GM18858 (cell line): ENCODE results near the gene ACOX3.
"Not testable (repeated sequence)": the region's sequence is repeated elsewhere in the genome, so short reads cannot be mapped to it uniquely, and the experiment has no call there.

ENCODE experiments used
- ATAC-seq: cut with Tn5 transposase; IDR thresholded peaks from one replicate; pipeline ENCODE4 v1.9.1; 2021; ENCODE audit not compliant: unreplicated experiment

The ACOX3 gene

DNA sequence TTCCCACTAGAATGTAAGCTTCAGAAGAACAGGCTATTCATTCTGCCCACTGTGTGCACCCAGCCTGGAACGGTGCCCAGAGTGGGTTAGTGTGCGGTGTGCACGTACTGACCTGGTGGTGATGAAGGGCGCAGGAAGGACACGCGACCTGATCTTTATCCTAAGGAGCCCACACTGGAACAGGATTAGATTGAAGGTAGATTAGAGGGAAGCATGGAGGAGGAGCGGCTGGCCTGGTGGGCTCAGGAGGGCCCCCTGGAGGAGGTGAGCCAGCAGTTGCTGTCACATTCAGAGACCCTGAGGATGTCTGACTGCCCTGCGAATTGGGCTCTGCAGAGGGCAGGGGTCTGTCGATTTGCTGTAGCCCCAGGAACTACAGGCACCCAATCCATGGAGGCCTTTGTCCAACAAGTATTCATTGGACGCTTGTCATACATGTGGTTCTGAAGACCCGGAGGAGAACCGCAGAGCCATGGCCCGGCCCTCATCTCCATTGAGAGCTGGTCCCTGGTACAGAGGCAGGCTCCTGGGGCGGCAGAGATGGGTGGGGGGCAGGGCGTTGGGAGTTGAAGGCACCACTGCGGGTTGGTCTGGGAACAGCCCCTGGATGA, 97.8 kb downstream of the ACOX3 start:
- ATAC-seq = no peak

DNA sequence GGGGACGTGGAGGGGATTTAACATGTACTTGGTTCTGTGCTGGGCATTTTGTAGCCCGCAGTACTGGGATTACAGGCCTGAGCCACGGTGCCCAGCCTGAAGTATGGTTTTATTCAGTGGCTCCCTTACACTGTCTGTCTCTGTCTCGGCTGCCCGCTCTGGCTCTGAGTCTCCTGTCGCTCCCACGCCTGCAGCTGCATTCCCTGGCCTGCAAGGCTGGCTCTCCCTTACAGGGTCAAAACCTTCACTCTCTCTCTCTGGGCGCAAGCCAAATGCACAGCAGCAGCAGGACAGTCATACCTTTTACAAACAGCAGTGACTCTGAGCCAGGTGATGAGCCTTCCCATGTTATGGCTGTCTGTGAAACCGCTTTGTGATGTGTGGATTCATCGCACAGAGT, 98.8 kb downstream of the ACOX3 start:
- ATAC-seq = no peak

DNA sequence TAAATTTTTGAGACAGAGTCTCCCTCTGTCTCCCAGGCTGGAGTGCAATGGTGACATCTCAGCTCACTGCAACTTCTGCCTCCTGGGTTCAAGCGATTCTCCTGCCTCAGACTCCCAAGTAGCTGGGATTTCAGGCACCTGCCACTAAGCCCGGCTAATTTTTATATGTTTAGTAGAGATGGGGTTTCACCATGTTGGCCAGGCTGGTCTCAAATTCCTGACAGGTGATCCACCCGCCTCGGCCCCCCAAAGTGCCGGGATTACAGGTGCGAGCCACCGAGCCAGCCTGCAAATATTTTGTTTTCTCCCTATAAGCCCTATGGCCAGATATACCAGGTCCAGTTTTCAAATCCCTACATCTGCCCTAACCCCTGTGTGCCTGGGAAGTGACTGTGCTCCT, 99.2 kb downstream of the ACOX3 start:
- ATAC-seq = not testable (repeated sequence)

DNA sequence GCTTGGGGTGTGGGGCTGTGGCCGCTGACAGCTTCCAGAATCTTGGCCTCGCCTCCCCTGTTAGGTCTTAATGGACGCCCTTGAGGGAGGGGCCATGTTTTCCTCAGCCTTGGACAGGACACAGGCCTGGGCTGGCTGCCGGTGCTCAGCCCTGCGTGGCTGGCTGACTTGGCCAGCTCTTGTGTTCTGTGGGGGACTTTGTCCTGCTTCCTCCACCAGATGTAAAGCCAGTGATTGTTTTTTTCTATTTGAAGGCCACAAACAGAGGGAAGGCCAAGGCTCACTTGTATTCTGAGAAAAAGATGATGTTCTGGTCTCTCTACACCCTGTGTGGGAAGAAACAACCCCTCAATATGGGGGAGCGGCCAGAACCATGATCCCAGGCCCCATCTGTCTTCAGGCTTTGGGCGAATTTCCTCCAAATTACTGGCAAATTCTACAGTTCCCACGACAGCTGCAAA, 99.7 kb downstream of the ACOX3 start:
- ATAC-seq = no peak

DNA sequence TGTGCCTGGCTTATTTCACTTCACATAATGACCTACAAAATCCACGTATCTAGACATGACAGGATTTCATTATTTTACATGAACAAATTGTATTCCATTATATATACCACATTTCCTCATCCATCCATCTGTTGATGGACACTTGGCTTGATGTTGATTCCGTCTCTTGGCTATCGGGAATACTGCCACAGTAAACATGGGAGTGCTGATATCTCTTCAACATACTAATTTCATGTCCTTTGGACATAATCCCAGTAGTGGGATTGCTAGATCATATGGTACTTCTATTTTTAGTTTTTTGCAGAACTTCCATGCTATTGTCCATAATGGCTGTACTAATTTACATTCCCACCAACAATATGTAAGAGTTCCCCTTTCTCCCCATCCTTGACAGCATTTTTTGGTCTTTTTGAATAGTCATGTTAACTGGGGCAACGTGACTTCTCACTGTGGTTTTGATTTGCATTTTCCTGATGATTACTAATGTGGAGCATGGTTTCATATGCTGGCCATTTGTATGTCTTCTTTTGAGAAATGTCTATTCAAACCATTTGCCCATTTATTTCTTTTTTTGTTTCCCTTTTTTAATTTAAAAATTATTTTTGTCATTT, 102.1 kb downstream of the ACOX3 start:
- no peak for ATAC-seq

DNA sequence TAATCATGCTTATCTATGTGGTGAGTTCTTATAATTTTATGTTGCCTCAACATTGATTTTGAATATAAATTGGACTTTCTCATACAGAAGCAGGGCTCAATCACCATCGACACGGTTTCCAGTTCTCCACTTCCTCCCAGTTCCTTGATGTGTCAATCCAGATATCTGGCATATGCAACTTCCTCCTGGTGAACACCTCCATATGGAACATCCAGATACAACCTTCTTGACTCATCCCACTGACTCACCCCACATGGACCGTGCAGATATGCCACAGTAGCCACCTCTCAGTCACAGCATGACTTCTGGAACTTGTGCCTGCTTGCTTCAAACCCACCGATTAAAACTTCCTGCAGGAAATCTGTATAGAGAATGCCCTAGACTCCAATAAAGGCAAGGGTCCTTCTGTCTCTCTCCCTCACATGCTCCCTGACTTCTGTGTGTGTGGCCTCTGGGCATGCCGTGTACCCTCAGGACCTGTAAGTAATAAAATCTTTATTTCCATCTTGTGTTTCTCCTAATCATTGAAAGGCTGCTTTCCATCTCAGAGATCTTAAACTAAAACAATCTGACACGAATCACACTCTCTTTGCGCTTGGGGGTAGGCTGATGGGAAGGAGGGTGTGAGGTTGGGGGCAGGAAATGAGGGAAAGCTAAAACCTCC, 104.0 kb downstream of the ACOX3 start:
- ATAC-seq = no peak

DNA sequence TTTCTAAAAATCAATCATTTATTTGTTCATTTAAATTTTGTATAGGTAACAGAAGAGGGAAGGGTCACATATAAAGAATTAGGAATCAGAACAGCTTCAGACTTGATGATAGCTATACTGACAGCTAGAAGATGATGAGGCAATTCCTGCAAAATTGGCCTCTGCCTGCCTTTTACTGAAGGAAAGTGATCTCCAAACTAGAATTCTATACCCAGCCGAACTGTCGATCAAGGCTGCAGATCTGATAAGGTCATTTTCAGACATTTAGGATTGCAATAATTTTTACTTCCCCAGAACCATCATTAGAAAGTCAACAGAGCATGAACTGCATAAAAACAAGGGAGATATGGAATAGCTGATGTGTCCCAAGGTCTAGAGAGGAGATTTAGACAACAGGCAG, 104.7 kb downstream of the ACOX3 start:
- ATAC-seq = no peak

DNA sequence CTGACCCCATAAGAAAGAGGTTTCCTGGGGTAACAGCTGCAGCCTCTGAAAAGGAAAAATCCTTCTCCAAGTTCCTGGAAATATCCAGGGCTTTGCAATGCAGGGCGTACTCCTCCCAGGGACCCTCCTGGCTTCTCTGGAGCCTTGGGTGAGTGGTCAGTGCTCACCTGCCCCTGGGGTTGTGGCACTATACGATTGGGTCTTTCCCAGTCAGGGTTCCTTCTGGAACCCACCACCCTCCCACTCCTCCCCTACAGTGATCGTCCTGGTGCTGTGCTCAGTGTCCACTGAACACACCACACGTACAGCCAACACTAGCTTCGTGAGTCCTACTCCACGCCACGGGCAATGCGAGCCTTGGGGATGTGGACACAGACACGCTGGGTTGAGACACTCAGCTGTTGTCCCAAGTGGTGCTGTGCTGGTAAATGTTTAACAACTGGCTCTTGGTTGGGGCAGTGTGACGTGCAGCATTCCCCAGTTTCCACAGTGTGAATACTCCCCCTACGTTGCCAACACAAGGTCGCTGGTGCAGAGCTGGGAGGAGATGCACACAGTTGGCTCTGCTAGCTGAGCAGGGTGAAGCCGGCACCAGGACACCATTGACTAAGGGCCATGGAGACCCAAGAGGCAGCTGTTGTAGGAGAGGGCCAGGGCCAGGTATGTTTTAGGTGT, 105.6 kb downstream of the ACOX3 start:
- no peak for ATAC-seq

DNA sequence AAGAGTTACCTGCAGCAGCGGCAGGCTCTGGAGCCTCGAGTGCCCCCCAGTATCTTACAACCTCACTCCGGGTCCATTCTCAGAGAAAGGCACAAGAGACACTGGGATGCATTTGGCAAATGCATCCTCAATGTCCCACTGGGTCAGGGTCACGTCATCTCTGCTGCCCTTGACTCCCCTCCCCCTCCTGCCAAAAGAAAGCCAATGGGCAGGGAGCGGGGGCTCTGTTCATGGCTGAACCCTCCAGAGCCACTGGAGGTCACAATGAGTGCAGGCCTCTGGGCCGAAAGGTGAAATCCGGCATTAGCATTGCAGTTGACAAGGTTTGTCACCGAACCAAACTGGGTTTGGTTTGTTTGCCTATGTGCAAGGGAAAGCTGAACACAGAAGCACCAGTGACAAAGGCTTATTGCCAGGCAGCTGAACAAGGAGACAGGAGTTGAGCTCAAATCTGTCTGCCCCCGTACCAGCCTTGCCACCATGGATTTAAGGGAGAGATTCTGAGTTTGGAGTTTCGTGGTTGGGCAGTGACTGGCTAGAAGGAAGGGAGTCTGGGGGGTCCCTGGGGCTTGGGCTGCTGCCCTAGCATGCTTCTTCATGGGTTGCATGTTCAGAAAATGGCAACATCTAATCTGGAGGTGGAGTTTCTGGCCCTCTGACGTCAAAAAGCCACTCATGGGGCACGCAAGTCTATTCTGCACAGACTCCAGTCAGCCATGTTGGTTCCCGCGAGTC, 106.6 kb downstream of the ACOX3 start:
- ATAC-seq = no peak

DNA sequence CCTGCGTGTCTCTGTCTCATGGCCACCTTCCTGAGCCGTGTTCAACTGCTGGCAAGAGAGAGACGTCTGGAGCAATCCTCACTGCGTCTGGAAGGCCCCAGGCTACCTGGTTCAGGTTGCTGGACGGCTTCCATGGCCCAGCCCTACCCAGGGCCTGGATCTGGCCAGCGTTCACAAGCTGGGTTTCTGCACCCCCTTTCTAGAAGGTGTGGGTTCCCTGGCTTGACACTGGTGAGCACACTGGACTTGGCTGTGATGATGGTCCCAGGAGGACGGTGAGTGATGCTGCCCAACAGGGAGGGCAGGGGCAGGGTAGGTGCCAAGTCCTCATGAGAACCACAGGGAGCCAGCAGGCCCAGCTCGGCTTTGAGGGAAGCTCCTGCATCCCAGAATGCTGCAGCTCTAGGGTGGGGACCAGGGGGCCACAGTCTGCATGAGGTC, 107.6 kb downstream of the ACOX3 start:
- ATAC-seq = no peak

DNA sequence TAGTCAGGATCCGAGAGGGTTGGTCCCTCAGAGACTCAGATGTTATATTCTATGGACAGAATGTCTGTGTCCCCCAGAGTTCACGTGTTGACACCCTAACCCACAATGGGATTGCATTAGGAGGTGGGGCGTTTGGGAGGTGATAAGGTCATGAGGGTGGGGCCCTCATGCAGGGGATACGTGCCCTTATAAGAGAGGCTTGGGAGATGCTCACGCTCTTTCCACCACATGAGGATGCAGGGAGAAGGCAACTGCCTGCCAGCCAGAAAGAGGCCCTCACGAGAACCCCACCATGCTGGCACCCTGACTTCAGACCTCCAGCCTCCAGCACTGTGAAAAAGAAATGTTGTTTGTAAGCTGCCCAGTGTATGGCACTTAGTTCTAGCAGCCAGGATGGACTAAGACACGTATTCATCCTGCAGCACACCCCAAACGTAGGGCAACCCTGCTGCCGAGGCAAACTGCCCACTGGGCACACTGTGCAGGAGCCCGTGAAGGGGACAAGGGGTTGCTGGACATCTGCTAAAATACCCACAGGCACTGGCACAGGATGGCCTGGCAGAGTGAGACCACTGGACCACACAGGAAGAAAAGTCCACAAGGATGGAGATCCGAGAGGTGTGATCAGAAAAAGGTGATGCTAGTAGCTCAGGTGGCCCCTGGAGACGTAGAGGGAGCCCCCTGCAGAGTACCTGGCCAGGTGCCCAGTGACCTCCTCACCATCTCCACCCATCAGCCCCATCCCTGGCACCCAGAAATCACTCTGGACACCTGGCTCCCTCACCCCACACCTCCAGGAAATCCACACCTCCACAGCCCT, 108.3 kb downstream of the ACOX3 start:
- ATAC-seq = no peak

DNA sequence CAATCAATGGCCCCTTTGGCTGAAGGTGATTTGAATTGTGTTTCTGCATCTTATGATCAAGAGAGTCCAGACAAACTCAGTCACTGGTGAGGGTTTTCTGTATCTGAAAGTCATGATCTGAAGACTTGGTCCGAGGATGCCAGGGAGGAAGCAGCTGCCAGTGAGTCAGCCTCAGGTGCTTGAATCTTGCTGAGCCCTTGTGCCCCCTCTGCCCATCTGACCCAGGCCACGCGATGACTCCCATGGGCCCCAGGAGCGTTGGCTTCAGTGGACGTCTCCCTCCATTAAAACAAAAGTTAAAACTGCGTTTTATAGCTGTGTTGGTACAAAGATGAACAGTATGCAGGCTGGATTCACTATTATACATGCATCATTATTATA, 109.0 kb downstream of the ACOX3 start:
- ATAC-seq = no peak

DNA sequence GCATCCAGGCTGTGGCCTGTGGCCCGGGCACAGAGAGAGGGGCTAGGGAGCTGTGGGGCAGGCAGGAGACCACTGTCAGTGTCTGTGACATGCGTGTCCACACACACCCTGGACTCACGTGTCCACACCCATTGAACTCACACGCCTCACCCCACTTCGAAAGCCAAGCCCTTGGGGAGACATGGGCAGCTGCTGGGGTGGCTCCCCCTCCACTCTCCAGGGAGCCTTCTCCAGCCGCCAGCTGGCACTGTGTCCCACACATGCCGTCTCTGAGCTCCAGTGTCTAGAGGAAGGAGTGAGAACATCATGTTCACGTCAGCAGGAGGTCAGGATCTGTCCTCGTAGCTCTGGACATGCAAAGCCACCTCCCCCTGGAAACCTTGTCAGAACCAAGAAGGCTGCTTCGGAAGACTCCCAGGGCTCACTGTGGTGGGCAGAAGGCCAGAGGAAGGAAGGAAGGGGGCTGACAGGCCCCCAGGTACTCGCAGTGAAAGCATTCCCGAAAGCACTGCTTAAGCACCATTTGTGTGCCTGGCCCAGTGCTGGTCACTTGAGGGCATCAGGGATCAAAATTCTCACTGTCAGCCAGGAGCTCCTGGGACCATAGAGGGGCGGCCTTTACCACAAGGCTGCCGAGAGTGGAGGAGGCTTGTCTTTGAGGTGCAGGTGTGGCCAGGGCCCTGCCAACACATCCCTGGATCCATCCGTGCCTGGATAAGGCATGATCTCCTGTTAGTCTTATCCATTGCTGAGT, 109.5 kb downstream of the ACOX3 start:
- ATAC-seq = no peak

DNA sequence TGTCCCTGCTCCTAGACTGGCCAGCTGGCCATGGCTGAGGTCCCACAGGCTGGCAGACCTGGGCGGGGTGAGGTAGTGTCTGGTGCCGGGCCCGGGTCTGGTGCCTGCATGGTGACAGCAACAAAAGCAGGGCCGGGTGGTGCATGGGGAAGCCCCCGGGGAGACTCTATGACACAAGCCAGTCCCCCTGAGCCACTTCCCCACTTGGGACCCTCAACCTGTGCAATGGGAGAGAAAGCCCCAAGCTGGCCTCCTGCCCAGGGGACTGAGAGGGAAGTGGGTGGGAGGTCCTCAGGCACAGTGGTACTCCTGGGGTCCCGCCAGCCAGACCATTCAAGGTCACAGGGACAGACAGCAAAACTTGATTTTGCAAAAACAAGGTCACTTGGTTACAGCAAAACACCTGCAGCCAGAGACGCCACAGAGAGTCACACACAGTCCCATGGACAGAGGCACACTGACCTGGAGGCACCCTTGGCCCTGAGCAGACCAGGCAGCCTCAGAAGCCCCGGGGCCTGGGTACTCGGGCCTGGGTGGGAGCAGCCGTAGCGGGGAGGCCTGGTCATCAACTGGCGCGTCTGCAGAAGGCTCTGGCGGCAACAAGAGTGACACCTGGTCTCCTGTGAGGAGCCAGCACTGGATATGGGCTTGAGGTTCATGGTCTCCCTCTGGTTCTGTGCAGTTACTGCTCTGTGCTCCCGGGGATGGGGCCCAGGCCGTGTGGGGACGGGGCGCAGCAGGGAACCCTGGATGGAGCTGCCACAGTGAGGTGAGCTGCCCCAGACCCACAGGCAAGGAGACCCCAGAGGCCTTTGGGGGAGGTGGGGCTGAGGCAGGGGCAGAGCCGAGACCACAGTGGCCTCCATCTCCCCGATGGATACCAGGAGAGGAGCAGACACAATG, 110.4 kb downstream of the ACOX3 start:
- ATAC-seq = no peak

DNA sequence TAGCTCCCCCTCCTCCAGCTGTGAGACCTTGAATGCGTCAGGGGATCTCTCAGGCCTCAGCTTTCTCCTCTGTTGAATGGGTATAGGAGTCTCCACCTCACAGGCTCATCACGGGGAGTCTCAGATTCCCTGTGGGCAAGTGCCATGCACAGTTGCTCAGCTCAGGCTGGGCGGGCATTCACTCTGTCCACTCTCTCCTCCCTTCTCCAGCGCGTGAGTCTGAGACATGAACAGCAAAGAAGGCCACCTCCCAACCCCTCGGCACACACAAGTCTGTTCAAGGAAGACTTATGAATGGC, 111.0 kb downstream of the ACOX3 start:
- ATAC-seq = no peak

DNA sequence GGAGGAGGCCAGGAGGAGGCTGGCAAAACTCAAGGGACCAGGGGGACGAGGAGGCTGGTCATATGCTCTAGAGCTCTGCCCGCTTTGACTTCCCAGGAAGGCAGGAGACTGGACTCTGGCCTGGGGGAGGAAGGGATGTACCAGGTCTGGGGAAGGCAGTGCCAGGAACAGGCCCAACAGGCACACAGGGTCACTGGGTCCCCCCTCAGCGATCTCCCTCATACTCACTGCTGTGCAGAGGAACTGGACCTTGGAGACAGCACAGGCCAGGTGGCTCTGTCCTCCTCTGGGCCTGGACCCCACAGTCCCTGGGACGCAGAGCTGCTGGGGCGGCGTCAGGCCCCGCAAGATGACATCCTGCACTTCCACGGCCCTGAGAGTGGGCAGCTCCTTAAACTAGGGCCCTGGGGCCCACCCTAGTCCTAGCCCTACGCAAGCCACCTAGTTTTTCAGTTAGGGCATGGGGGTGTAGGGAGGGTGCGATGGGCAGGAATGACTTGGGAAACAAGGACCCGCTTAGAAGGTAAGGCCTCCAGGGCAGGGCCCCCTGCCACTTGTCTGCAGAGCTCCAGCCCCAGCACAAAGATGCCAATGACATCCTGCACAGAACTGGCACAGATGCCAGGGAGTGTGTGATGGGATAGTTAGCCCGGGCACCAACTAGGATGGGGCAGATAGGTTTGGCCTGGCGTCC, 111.5 kb downstream of the ACOX3 start:
- ATAC-seq = no peak

DNA sequence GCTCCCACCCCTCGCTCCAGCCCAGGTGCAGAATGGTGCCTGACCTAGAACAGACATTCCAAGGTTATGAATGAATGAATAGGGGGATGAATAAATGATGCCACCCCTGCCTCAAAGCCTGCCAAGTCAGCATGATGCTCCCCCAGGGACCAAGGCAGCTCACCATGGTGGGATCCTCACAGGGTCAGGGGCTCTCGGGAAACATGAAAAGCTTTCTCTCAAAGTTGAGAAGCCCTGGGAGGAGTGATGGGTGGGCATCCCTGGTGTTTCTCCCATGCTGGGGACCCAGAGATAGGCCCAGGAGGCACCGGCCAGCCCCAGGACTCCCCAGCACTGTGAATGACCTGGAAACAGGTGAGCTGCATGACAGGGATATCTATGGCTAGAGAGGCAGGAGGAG, 112.1 kb downstream of the ACOX3 start:
- no peak for ATAC-seq

DNA sequence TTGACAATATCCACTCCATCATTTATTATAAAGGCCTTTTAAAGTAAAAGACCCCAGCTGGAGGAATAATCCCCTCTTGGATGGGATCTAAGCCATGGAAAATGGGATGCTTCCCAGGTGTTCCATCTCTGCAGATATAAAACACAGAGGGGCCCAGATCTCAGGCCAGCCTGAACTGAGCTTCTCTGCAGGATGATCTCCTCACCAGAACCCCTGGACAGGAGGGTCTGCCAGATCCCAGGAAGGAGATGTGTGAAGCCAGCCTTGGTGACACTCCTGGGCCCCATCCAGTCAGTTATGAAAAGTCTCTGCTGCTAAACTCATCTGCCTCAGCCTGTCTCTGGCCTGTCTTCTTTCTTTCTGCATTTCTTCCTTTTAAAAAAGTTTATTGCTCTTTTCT, 114.3 kb downstream of the ACOX3 start:
- ATAC-seq = no peak
